GM12873 (cell line): Measurements from ENCODE around the gene ORM1.

ENCODE experiments used
- TF ChIP-seq, protein P1 (sequence below): IDR thresholded peaks from 2 replicates; pipeline ENCODE4 v1.5.1; 2012; ENCODE audit warnings: low read depth, mild to moderate bottlenecking, moderate library complexity, low read length, control low read depth; ENCODE audit not compliant: insufficient read depth; ENCODE audit errors: missing control alignments

The ORM1 gene

DNA sequence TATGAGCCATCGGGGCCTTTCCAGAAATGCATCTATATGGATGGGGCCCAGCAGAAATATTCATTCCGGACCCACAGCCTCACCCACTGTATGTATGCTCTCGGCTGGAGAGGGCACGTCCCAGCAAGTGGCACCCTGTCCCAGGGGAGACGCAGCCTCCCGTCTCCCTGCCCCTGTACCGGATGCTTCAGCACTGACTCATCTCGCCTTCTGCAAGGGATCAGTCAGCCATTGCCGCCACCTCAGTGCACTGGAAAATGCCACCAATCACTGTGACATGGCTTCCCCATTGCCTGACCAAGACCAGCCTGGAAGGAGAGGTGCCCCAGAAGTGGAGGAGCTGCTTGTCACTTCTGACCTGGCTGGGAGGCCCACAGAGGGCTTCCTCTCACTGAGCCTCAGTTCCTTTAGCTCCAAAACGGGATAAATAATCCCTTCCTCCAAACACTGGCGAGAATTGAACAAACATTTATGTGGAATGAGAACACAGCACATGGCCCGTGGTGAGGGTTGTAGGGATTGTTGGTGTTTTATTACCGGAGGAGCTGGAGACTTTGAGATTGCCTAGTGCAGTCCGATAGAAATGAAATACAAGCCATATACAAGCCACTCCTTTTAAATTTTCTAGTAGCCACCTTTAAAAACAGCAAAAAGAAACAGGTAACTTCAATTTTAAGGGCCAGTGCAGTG is 43.9 kb upstream of the ORM1 start:
- TF ChIP-seq, protein P1, sequence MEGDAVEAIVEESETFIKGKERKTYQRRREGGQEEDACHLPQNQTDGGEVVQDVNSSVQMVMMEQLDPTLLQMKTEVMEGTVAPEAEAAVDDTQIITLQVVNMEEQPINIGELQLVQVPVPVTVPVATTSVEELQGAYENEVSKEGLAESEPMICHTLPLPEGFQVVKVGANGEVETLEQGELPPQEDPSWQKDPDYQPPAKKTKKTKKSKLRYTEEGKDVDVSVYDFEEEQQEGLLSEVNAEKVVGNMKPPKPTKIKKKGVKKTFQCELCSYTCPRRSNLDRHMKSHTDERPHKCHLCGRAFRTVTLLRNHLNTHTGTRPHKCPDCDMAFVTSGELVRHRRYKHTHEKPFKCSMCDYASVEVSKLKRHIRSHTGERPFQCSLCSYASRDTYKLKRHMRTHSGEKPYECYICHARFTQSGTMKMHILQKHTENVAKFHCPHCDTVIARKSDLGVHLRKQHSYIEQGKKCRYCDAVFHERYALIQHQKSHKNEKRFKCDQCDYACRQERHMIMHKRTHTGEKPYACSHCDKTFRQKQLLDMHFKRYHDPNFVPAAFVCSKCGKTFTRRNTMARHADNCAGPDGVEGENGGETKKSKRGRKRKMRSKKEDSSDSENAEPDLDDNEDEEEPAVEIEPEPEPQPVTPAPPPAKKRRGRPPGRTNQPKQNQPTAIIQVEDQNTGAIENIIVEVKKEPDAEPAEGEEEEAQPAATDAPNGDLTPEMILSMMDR = no peak

DNA sequence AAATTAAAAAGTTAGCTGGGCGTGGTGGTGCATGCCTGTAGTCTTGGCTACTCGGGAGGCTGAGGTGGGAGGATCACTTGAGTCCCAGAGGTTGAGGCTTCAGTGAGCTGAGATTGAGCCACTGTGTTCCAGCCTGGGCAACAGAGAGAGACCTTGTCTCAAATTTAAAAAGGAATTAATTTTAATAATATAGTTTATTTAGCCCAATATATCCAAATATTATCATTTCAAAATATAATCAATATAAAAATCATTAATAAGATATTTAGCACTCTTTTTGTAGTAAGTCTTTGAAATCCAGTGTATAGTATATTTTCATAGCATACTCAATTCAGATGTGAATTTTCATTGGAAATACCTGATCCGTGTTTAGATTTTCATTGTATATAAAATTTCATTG is 43.2 kb upstream of the ORM1 start:
- TF ChIP-seq, protein P1 = no peak

DNA sequence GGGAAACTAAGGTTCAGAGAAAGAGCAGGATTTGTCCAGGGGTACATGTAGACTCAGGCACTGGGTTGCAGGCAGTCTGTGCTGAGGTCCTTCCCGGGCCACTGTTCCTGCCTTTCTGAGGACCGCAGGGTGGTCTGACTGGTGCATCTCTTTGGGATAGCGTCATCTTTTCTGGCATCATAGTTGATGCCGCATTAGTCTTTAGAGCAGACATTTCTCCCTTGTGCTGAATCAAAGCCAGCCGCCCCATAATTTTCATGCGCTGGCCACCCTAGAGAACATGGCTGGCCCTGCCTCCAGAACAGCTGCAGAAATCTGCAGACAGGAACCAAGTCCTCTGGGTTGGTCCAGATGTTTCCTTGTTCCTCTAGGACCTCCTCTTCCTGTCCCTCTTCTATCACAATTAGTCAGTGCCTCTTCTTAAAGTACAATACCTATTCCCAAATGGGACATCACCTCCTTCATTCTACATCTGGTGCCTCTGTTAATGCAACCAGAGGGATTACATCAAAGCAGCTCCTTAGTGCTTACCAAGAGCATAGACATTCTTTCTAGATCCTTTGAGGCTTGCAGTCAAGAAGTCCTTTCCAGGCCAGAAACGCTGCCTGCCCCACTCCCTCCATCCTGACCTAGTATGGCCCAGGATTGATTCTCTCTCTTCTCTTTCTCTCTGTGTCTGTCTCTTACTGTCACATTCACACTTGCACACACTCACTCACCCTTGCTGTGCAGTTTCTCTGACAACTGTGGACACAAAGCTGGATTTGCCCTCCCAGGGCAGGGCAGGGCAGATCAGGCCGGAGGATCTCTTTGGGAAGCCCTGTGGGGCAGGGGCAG is 42.0 kb upstream of the ORM1 start:
- TF ChIP-seq, protein P1 = no peak

DNA sequence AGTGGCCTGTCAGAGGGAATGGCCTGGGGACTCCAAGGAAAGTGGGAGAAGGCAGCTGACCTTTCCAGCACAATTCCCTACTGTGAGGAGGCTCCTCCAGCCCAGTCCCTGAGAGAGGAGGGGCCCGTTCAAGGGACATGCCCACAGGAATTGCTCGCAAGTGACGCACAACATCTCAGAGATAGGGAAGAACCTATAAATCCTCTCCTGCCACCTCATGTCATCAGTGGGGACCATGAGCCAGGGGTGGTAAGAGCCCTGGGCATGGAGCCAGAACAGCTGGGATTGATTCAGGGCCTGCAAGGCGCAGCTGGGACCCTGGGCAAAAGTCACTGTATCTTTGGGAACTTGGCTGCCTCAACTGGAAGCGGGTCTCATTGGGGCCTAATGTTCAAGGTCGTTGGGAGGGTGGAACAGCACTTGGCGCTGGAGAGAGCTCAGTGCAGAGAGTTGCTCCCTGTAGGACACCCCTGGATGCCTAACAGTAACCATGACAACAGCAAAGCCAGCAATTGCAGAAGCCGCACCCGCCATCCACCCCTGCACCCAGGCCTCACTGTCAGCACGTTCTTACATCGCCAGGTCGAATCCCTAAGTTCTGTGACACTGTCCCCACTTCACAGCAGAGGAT is 41.3 kb upstream of the ORM1 start:
- TF ChIP-seq, protein P1 = no peak

DNA sequence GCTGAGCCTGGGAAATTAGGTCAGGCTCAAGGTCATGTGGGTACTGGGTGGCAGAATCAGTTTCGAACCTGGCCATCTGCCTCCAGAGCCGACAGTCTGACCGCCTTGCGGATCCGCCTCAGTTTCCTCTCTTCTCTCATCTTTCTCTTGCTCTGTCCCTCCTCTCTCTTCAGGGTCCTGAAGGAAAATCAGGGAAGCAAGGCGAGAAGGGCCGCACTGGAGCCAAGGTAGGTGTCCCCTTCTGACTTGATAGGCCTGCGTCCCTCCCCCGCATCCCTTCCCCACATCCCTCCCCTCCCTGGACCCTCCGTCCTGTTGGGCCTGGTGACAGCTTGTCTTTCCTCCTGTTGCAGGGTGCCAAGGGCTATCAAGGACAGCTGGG is 40.8 kb upstream of the ORM1 start:
- TF ChIP-seq, protein P1 = no peak

DNA sequence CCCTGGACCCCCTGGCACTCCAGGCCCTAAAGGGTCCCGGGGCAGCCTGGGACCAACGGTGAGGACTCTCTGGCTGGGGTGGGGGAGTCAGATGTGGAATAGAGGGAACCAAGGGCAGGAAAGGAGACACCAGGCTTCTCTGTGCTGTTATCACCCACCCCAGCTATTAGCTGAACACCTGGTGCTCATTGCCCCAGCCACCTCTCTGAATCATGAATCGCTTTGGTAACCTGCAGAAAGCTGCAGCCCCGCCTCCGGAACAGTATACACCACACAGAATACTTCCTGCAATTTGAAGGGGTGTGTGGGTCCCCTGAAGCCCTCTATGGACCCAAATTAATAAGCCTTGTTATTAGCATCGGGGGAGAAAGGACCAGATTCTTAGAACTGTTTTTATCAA is 40.4 kb upstream of the ORM1 start:
- TF ChIP-seq, protein P1 = no peak

DNA sequence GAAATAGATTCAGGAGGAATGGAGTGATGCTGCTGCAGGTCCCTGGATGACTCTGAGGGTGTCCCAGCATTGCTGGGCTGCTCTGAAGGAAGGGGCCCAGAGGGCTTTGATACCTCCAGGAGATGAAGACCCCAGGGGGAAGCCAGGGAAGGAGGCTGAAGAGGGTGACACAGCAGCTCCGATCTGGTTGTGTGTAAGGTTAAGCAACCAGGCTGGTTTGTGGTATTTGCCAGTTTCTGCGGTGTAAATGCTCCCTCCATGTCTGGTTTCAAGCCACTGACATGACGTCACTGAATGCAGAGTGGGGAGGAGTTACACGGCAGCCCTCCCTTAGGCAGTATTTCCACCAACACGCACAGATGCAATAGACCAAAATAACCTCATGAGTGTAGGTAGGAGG is 40.0 kb upstream of the ORM1 start:
- TF ChIP-seq, protein P1 = no peak
